Neural cell (in vitro differentiated cells): ENCODE measurements around the gene OSCAR. TPM values are rescaled to one million over a fixed set of nuclear protein-coding genes. Genes with fewer than 3 reads are reported as not detected.

ENCODE experiments used
- H2AFZ ChIP-seq: fragments of 200-600, 300-800 bp; sonication (generic), shearing (Covaris generic); 2 replicates; pipeline ENCODE4 v1.6.0; 2014; ENCODE audit warnings: low read depth, mild to moderate bottlenecking, antibody characterized with exemption, low read length, moderate library complexity
- H3F3A ChIP-seq: fragments of 200-600 bp; shearing (Covaris generic); 2 replicates; pipeline ENCODE4 v1.6.1; 2016; ENCODE audit warnings: mild to moderate bottlenecking, moderate library complexity, mixed read lengths, antibody characterized with exemption, low read length; ENCODE audit not compliant: insufficient read depth, poor library complexity, severe bottlenecking
- H3K27ac ChIP-seq: fragments of 200-600, 300-800 bp; sonication (generic), shearing (Covaris generic); 2 replicates; pipeline ENCODE4 v1.5.1; 2014; ENCODE audit warnings: mild to moderate bottlenecking, low read length, moderate library complexity
- H3K27me3 ChIP-seq: fragments of 300-800, 200-600 bp; sonication (generic), shearing (Covaris generic); 2 replicates; pipeline ENCODE4 v1.6.0; 2014; ENCODE audit warnings: mild to moderate bottlenecking, low read depth, low read length, moderate library complexity; ENCODE audit not compliant: insufficient read depth
- H3K36me3 ChIP-seq: fragments of 300-800, 200-600 bp; sonication (generic), shearing (Covaris generic); 2 replicates; pipeline ENCODE4 v1.5.1; 2014; ENCODE audit warnings: mild to moderate bottlenecking, antibody characterized with exemption, low read length, moderate library complexity; ENCODE audit not compliant: insufficient read depth
- H3K4me2 ChIP-seq: fragments of 300-800, 200-600 bp; sonication (generic), shearing (Covaris generic); 2 replicates; pipeline ENCODE4 v1.6.0; 2014; ENCODE audit warnings: mild to moderate bottlenecking, low read length
- H3K4me3 ChIP-seq: fragments of 300-800, 200-600 bp; sonication (generic), shearing (Covaris generic); 2 replicates; pipeline ENCODE4 v1.5.1; 2014; ENCODE audit warnings: mild to moderate bottlenecking, low read length, moderate library complexity
- H3K79me2 ChIP-seq: fragments of 200-600 bp; shearing (Covaris generic); replicated peaks from 2 replicates; pipeline ENCODE4 v1.6.0; 2014; ENCODE audit warnings: mild to moderate bottlenecking, low read length, moderate library complexity; ENCODE audit not compliant: insufficient read depth
- H3K9ac ChIP-seq: fragments of 300-800, 200-600 bp; sonication (generic), shearing (Covaris generic); 2 replicates; pipeline ENCODE4 v1.6.1; 2016; ENCODE audit warnings: mild to moderate bottlenecking, low read length, mixed read lengths
- H3K9me2 ChIP-seq: fragments of 200-600 bp; shearing (Covaris generic); 2 replicates; pipeline ENCODE4 v1.6.1; 2016; ENCODE audit warnings: mild to moderate bottlenecking, low read length, mixed read lengths; ENCODE audit not compliant: insufficient read depth
- H3K9me3 ChIP-seq: fragments of 200-600, 300-800 bp; sonication (generic), shearing (Covaris generic); 2 replicates; pipeline ENCODE4 v1.6.1; 2016; ENCODE audit warnings: mild to moderate bottlenecking, mixed run types, low read length, moderate library complexity, mixed read lengths
- H4K20me1 ChIP-seq: fragments of 200-600 bp; shearing (Covaris generic); 2 replicates; pipeline ENCODE4 v1.6.1; 2016; ENCODE audit warnings: mild to moderate bottlenecking, mixed run types; ENCODE audit not compliant: insufficient read depth
- CTCF ChIP-seq: fragments of 450-650 bp; IDR thresholded peaks from 2 replicates; pipeline ENCODE4 v1.5.1; 2014; ENCODE audit warnings: antibody characterized with exemption, mild to moderate bottlenecking, moderate library complexity; ENCODE audit not compliant: poor library complexity, severe bottlenecking
- EP300 ChIP-seq: fragments of 450-650 bp; conservative IDR thresholded peaks from 2 replicates; pipeline ENCODE4 v1.6.1; 2014; ENCODE audit warnings: antibody characterized with exemption, mild to moderate bottlenecking, moderate library complexity; ENCODE audit not compliant: poor library complexity, severe bottlenecking
- EZH2 ChIP-seq: fragments of 200-600, 300-800 bp; shearing (Covaris generic), sonication (generic); IDR thresholded peaks from 2 replicates; pipeline ENCODE4 v1.6.1; 2014; ENCODE audit warnings: antibody characterized with exemption, low read length, borderline replicate concordance, mild to moderate bottlenecking; ENCODE audit not compliant: insufficient read depth, poor library complexity, severe bottlenecking
- MXI1 ChIP-seq: fragments of 450-650 bp; conservative IDR thresholded peaks from 2 replicates; pipeline ENCODE4 v1.6.1; 2014; ENCODE audit warnings: antibody characterized with exemption, mild to moderate bottlenecking; ENCODE audit not compliant: poor library complexity, severe bottlenecking
- POLR2AphosphoS5 ChIP-seq: IDR thresholded peaks from 2 replicates; pipeline ENCODE4 v1.6.1; 2012
- RAD21 ChIP-seq: fragments of 450-650 bp; conservative IDR thresholded peaks from 2 replicates; pipeline ENCODE4 v1.6.1; 2014; ENCODE audit warnings: antibody characterized with exemption, mild to moderate bottlenecking, moderate library complexity
- REST ChIP-seq: IDR thresholded peaks from 2 replicates; pipeline ENCODE4 v1.6.1; 2012; ENCODE audit warnings: borderline replicate concordance
- SMC3 ChIP-seq: fragments of 450-650 bp; conservative IDR thresholded peaks from 2 replicates; pipeline ENCODE4 v1.6.1; 2014; ENCODE audit warnings: antibody characterized with exemption, mild to moderate bottlenecking, moderate library complexity; ENCODE audit not compliant: poor library complexity
- TAF1 ChIP-seq: IDR thresholded peaks from 2 replicates; pipeline ENCODE4 v1.6.1; 2012; ENCODE audit warnings: low read depth
- polyA plus RNA-seq: library from polyadenylated mRNA; depleted of rRNA; stranded (reverse); fragments of >200 nt; gene quantifications from 2 replicates; pipeline ENCODE4 v1.2.3, GENCODE V29; 2014

OSCAR gene
- polyA plus RNA-seq, 1 donor from 2014 or later = 0.20 TPM

- Histone ChIP-seq H2AFZ (peak overlapping the region; percentile 46), H3F3A (no peaks in the 10 kb centered on the region), H3K79me2 (peaks cover 16% of the 10 kb centered on the region), H3K36me3 (no peaks in the 10 kb centered on the region), H3K27me3 (no peaks in the 10 kb centered on the region), H3K4me3 (peak overlapping the region; percentile 78), H3K9ac (peak overlapping the region; percentile 91), H3K9me3 (no peaks in the 10 kb centered on the region), H3K4me2 (peak overlapping the region; percentile 99), H3K27ac (peak overlapping the region; percentile 93), H4K20me1 (no peaks in the 10 kb centered on the region), H3K9me2 (no peaks in the 10 kb centered on the region)
- TF ChIP-seq MXI1 (no peak), EP300 (no peak), SMC3 (no peak), POLR2AphosphoS5 (no peak), CTCF (no peak), RAD21 (no peak), REST (no peak), EZH2 (no peak), TAF1 (no peak)
Measured at GRCh38 chr19:54114340-54115108, 13.9 kb upstream of the OSCAR start.

- H3K36me3 ChIP-seq = no peaks in the 10 kb centered on the region
Measured at GRCh38 chr19:54109651-54110050, 9.0 kb upstream of the OSCAR start.

More at GRCh38 chr19:54109651-54110050, 9.0 kb upstream of the OSCAR start:
- no peak for TF ChIP-seq EZH2
- TF ChIP-seq MXI1 = no peak
- TF ChIP-seq CTCF = no peak
- TF ChIP-seq EP300 = no peak
- no peak for TF ChIP-seq POLR2AphosphoS5
- TF ChIP-seq REST = no peak
- TF ChIP-seq SMC3 = no peak
- TF ChIP-seq TAF1 = no peak
- TF ChIP-seq RAD21 = no peak
- H3F3A ChIP-seq = no peaks in the 10 kb centered on the region
- H3K4me3 ChIP-seq = no peak overlapping the region
- no peak overlapping the region for H3K9ac ChIP-seq
- no peaks in the 10 kb centered on the region for H4K20me1 ChIP-seq
- H3K4me2 ChIP-seq = no peak overlapping the region
- no peaks in the 10 kb centered on the region for H3K9me2 ChIP-seq
- no peaks in the 10 kb centered on the region for H3K27me3 ChIP-seq
- H3K79me2 ChIP-seq = peaks cover 11% of the 10 kb centered on the region
- H2AFZ ChIP-seq = no peak overlapping the region
- no peak overlapping the region for H3K27ac ChIP-seq
- no peaks in the 10 kb centered on the region for H3K9me3 ChIP-seq
